NCI-H2196 treated with DMSO at 0.1 percent for 48 hours (cell line): ENCODE data around the gene COL4A1.

Experiments
- DNase-seq: peaks from one replicate; lab custom pipeline; 2025; ENCODE audit not compliant: unreplicated experiment; lab: John Stamatoyannopoulos, UW

COL4A1 gene

DNA sequence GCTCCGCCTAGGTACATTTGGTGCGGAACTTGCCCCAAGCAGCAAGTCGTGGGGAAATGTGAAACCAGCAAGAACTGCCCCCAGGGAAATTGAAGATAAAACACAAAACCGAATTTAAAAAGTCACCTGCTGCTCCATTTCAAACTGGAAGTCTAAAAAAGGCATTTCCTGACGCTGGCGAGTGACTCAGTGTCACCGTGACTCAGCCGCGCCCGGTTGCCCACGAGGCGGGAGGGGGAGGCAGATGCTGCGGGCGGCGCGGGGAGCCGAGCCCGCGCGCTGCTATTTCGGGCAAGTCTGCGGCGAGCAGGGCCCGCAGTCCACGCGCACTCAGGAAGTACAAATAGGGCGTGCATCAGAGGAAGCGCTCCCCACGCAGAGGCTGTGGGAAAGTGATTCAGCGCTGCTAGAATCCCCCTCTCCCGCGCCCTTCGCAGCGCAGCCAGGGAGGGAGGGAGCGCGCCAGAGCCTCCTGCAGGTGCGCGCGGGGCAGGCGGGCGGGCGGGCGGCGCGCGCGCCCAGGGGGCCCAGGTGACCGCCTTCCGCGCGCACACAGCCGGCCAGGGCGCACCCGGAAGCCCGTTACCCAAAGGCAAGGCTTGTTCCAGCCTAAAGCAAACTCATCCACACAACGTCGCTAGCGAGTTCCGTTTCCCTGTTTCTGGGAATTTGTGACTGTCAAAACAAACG lies 168.8 kb downstream of the COL4A1 start:
- peak; percentile 34 for DNase-seq

DNA sequence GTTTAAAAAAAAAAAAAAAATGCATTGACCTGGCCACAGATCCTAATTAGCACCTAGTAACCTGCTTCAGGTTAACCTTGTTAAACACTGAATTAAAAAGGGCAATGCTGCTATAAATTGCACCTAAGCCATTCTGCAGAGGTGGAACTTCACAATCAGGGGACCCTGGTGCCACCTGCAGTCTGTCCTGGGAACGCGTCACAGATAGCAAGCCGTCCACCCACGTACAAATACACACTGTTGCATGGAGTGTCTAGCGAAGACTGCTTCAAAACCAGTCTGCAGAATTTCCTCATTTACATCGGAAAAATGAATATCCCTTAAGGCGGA lies 169.3 kb downstream of the COL4A1 start:
- DNase-seq, result peak; percentile 4

DNA sequence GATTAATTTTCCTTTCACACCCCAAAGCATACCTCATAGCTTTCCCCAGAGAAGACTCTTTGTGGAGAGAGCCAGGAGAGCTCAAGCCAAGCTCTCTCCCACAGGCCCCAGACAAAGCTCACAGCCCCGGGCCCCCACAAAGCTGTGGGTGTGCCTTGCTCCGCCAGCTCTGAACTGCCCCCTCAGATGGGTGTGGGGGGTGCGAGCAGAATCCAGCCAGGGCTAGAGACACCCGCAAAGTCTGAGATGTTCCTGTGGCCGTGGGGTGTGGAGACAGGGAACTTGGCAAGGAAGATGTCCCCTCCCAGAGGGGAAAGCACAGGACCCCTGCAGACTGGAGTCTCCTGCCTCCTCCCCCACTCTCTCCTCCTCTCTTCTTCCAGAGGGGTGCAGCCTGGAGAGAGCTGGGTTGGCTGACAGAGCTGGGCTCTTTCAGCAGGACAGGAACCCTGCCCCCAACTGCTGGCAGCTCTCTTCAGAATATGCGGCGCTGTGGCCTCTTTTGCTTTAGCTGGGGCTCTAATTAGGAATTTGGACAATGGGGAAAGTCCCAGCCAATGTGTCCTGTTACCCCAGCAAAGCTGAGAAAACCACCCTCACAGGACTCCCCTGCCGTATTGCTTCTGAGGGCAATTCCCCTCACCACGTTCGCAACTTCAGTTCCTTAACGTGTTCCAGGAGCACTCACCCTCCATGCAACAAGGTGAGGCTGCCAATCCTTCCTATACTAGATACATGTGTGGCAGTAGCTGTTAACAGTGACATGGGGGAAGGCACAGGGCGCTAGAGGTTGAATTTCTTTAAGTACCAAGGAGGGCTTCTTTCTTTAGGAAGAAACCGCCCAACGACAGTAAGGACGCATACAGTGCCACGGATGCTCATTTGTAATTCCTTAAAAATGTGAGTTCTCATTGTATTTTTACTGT lies 170.0 kb downstream of the COL4A1 start:
- DNase-seq, result no peak

DNA sequence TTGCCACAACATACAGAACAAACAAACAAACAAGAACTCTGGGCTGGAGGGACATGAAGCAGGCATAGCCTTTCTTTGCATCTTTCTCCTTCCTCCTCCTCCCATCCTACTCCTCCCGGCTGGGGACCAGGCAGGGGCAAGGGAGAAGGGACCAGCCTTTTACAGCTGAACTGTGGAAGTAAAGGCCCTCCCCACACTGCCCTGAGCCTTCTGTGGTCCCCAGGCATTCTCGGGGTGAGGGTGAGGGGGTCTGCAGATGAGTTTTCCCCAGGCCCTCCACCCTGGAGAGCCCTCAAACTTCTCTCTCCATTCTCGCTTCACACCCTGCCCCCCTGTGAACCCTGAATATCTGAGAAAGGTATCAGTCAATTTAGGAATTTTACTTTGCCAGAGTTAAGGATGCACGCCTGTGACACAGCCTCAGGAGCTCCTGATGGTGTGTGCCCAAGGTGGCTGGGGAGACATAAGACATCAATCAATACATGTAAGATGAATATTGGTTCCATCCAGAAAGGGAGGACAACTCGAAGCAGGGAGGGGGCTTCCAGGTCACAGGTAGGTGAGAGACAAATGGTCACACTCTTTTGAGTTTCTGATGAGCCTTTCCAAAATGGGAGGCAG lies 170.9 kb downstream of the COL4A1 start:
- DNase-seq, result no peak

DNA sequence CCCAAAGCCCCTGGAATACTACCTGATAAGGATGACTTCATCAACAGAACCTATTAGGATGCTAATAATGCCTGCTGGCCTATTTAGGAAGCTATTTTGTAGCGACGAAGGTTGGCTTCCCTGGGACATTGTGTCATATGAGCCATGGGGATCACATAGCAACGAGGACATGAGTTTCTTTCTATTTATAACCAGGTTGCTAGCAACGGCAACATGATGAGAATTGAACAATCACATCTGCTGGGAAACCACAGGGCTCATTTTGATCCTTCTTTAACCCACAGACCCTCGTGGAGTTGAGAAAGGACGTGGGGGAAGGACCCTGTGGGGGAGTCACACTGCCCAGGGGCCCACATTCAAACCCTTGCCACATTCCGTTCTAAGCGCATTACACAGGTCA lies 172.2 kb downstream of the COL4A1 start:
- no peak for DNase-seq

DNA sequence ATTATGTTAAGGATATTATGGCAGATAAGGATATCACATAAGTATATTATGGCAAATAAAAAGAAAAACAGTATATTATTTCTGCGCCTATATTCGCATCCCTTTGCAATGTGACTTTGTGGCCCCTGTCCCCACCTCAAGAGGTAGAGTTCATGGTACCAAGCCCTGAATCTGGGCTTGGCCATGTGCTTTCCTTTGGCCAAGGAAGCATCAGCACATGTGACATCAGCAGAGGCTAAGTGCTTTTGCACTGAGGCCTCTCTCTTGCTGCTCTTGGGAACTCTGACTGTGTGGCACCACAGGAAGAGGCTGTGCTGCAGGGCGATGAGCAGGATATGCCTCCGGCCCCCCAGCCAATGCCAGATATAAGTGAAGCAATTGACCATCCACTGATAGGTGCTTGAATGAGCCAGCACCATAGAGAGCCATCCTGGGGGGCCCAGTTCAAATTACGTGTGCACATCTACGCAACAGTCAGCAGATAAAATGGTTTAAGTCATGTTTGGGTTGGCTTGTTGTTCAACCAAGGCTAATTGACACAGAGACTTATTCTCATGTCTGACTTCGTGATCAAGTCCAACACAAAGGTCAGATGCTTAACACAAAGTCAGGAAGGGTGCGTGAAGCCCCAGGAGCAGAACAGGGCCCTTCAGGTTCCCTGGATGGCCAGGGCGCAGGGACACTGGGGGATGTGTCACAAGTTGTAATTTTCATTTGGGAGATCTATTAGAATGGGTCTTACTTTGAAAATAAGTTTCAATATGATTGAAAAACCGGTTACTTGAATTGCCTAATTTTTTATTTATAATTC lies 173.3 kb downstream of the COL4A1 start:
- no peak for DNase-seq

DNA sequence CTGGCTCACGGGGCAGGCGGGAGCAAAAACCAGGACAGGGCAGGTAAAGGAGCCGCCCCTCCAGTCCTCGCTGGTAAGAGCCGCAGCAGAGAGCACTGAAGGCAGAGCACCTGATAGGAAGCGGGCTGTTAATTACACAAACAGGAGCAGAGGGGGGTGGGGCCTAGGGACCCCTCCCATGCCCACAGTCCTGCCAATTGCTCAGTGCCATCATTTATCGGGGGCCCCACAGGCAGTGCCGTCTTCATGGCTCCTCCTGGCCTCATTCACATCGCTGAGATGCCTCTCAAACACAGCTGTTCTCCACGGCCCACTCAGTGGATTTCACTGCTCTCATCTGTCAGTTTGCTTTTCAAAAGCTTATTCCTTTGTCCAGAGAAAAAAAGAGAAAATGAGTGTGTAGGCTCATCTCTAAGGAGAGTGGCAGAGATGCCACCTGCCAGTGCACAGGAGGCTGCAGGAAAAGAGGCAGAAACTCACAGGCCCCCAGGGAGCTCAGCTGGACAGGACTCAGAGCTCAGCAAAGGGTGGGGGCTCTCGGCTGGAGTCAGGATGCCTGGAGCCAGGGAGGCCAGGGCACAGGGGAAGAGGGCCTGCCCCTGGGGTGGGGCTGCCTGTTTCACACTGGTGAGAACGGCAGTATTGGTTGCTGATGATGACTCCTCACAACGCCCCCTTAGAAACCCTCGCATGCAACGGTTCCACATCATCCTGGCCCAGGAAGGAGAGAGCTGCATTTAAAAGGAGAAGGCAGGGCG lies 174.6 kb downstream of the COL4A1 start:
- no peak for DNase-seq

DNA sequence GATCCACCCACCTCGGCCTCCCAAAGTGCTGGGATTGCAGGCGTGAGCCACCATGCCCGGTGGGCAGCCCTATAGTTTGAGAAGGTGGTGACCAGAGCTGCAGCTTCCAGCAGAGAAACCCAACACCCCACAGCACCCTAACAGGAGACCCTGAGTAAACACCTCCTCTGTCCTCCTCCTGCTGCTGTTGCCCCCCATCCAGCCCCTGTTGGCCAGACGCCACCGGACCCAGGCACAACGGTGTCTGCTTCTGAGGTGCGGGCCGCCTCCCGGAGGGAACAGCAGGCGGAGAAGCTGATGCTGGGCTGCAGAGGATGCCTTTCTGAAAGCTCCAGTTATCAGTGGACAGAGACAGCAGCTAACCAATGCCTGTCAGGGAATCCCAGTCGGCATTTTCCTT lies 175.5 kb downstream of the COL4A1 start:
- DNase-seq, result no peak

DNA sequence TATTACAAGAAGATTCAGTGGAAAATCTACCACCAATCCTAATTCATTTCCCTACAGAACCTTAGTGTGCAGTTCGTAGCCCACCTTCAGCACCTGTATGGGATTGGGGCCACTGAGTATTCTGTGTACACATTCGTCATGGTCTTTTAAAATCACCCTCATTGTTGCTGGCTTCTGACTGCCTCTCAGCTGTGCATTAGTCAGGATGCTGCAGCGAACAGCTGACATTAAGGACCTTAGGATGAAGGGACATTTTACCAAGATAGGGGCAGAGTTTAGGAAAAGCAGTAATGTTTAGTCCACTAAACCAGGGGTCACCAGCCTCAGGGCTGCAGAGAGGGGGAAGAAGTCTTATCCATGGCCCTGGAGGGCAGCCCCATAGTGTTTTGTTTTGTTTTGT lies 176.5 kb downstream of the COL4A1 start:
- no peak for DNase-seq

DNA sequence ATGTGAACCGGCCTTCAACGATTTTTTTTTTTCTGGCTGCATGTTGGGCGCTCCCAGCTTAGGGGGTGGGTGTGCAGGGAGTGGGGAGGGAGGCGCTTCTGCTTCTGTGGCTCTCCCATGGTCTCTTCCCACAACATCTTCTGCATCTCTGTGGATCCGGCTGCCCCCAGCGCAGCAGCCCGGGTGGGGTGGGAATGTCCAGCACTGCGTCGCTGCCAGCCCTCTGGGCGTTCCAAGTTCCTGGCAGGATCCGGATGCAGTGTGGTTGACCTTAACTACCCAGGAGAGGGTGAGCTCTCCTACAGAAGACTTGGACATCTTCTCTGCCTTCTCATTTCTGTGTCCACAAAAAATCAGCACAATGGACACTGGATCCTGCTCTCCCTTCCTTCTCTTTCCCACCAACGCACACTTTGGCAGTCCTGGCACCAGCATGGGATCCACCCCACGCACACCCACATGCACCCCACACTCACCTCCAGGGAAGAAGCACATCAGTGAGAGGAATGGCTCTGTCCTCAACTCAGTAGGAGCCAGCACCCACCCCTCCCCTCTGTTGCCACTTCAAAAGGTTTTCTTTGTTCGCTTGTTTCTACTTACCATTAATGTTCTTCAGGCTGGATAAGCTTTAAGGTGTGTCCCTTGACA lies 177.3 kb downstream of the COL4A1 start:
- no peak for DNase-seq

DNA sequence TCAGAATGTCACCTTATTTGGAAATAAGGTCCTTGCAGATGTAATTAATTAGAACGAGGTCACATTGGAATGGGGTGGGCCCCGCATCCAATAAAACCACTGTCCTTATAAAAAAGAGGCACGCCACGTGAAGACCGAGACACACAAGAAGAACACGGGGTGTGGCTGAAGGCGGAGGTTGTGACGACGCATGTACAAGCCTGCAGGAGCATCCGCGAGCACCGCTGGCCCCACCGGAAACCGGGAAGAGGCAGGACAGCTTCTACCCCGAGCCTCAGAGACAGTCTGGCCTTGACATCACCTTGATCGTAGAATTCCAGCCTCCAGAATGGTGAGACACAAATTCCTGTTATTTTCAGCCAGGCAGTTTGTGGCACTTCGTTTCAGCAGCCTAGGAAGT lies 177.9 kb downstream of the COL4A1 start:
- no peak for DNase-seq

DNA sequence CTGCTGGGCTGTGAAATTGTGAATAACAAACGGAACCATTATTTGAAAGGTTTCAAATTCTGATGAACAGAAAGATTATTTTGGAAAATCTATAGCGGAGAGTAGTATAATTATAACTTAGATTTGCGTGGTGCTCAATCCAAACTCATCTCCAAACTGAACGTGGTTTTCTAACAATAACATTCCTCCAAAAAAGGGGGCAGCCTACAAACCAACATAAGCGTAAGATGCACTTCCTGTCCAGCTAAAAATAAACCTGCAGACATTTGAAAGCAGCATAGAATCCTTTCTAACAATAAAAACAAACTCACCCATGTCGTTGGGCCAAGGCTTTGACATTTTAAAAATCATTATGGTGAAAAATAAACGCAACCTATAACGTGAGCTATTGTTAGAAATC lies 178.4 kb downstream of the COL4A1 start:
- DNase-seq, result no peak

DNA sequence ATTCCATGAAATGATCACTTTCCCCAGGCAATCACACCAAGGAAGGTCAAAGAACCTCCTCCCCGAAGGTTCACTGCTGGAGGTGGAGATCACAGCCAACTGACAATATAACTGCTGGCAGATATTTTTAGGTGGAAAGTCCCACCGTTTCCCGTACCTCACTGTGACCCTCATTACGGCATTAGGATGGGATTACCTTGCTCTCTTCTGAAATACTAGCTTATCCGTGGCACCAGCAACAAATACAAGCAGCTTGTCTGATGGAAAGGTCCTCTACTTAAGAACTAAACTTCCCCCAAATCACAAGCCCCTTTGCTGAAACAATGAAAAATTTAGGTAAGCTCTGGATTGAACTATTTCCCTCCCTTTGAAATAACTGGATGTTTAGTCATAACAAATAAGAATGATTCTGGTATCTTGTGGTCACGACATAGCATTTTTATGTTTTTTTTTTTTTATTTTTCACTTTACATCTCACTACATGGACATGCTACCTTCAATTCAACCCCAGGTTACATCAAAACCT lies 178.9 kb downstream of the COL4A1 start:
- no peak for DNase-seq

DNA sequence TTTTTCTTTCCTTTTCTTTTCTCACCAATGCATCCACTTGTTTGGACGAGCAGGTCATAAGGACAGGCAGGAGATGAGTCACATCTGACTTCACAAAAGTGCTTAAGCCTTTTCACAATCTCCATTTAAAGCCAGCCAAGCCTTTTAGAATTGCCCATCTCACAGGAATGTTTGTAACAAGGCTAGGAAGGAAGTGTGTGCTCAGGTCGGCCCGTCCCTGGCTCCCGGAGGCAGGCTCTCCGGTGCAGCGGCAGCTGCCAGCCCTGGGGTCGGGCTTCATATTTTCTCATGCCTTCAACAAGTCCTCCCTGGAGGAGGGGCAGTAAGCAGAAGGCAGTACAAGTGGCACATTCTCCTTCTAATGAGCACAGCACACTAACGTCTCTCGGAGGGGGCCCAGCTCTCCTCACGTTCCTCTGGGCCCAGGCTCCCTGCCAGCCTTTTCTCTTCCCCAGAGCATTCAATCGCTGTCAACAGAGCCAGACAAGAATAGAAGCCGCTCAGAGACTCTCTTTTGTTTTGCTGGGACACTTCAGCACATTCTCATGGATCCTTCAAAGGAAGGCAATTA lies 180.5 kb downstream of the COL4A1 start:
- DNase-seq, result no peak

DNA sequence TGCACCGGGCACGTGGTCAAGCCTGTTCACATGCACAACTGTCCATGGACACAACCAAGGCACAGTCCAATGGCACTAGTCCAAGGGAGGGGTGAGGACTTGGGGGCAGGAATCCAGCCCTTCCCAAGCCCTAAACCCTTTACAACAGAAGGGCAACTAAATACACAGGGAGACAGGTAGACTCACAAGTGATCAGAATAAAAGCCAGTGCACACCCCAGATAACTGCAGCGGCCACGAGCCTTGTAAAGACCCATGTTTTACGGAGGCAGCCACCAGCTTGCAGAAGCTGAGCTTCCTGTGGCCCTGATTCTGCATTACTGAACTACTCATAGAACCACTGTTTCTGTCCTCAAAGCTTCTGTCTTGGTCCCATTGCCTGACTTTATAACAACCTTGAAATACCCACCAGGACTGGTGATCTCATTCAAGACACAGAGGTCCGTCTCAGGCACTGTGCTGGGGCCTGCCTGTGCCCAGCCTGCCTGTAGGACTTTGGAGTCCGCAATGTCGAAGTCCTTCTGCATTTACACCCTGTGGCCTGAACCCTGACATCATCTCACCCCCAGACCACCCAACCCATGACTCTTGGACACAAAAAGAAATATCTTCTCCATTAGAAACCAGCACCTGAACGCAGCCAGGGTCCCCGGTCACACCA lies 181.2 kb downstream of the COL4A1 start:
- DNase-seq, result no peak

DNA sequence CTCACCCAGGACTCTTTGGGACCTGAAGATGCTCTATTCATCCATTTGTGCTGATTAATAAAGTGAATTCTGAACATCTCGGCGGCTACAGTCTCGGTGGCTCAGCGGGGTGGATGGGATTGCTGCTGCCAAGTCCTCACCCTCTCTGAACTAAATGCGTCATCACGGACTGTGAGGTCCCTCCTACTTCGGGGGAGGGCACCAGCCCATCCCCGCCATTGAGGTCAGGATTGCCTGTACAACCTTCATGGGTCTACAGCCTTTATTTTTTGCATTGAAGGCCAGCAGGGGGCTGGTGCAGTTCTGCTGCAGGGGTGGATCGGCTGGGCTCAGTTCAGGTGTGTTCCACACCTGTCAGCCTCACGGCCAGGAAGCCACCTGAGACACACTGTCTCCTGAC lies 181.8 kb downstream of the COL4A1 start:
- DNase-seq, result no peak

DNA sequence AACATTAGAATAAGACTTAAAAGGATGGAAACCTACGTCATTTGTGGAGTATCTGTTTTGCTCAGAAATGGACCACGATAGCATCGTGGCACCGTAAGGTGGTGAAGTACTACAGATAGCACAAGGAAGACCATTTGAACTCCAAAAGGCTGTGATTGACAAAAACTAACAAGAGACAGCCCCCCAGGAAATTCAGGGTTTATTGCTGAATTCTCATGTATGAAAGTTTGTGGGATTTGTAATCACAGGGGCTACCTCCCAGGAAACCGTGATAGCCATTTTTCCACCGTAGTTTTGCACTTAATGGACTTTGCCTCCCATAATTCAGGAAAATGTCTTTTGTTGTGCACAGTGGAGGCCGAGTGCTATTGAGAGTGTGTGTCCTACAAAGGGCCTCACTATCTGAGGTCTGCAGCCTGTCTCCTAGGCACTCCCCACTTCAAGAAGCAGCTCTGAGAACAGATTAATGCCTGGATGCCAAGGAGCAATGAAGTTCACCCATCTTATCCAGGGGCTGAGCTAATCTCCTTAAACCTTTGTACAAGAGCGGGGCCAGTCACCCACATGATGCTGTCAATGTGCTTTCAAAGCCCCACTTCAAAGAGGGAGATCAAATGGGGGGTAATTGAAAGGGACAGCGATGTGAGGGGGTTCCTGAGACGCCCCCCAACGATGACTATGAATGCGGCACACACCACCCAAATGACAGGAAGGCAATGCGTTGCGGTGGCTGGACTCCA lies 182.6 kb downstream of the COL4A1 start:
- DNase-seq, result no peak
